ENCODE data around the gene BRI3BP.
"Not testable (repeated sequence)": the region's sequence is repeated elsewhere in the genome, so short reads cannot be mapped to it uniquely, and the experiment has no call there.

BRI3BP gene

DNA sequence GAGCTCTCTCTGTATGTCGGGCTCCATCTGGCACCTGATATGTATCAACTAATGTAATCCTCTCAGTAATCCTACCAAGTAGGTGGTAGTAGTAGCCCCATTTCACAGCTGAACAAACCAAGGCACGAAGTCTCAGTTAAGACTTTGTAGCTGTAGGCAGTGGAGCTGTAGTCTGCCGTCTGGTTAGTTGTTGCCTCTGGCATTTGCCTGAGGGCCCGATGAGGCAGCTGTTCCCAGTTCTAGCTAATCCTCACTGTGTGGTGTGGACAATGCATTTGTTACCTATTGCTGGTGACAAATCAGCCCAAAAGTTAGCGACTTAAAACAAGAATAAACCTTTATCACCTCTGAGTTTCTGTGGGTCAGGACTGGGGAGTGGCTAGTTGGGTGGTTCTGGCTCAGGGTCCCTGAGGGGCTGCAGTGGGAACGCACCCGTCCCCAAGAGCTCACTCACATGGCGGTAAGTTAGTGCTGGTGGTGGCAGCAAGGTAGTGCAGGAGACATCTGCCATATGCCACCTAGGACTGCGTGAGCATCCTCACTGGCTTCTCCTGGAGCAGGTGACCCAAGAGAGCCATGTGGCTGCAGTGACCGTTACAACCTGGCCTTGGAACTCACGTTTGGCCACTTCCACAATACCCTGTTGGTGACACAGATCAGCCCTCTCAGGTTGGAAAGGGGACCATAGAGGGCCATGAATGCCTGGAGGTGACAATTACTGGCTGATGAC lies 77.4 kb downstream of the BRI3BP start:
- no peak overlapping the region for H3K4me3 ChIP-seq (replicated peaks in 1 of 2; ENCODE audit: low read depth in 2 of 2, low read length in 2 of 2)
- TF ChIP-seq, protein P1, sequence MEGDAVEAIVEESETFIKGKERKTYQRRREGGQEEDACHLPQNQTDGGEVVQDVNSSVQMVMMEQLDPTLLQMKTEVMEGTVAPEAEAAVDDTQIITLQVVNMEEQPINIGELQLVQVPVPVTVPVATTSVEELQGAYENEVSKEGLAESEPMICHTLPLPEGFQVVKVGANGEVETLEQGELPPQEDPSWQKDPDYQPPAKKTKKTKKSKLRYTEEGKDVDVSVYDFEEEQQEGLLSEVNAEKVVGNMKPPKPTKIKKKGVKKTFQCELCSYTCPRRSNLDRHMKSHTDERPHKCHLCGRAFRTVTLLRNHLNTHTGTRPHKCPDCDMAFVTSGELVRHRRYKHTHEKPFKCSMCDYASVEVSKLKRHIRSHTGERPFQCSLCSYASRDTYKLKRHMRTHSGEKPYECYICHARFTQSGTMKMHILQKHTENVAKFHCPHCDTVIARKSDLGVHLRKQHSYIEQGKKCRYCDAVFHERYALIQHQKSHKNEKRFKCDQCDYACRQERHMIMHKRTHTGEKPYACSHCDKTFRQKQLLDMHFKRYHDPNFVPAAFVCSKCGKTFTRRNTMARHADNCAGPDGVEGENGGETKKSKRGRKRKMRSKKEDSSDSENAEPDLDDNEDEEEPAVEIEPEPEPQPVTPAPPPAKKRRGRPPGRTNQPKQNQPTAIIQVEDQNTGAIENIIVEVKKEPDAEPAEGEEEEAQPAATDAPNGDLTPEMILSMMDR (IDR thresholded peaks at IDR 0.05; ENCODE audit: low read depth, low read length), result no peak
- DNase-seq (ENCODE audit: low read depth in 2 of 2), result no peak

DNA sequence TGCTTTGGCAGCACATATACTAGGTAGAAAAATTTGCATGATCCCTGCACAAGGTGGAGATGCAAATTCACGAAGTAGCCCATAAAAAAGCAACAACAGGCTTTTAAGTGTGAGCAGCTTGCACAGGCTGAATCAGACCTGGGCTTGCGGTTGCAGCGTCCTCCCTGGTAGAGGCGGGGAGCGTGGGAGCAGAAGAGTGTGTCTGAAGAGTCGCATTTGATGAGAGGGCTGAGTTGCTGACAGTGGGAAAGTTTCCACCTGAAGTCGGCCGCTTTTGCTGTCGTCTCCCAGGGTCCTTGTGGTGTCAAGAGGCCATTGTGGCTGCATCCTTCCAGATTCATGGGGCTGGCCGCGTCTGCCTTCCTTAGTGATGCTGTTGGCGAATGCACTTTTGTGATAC lies 78.0 kb downstream of the BRI3BP start:
- TF ChIP-seq, protein P1 (IDR thresholded peaks at IDR 0.05; ENCODE audit: low read depth, low read length), result no peak
- H3K4me3 ChIP-seq (replicated peaks in 1 of 2; ENCODE audit: low read depth in 2 of 2, low read length in 2 of 2), result no peak overlapping the region
- DNase-seq (ENCODE audit: low read depth in 2 of 2), result no peak

DNA sequence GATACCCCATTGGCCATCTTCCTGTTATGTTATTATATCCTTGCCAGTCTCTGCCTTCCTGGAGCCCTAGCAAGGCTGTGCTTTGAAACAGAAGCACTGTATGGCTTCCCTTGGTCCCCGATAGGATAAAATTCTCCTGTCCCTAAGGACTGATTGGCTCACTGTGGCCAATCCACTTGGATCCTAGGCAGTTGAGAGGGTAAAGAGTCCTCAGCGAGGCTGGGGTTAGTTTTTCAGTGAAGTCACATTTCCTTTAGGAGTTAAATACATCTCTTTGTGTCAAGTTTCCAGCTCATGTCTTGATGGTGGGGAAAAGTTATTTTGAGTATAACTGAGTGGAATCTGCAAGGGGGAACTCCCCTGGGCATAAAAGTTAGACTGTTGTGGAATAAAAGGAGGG lies 79.1 kb downstream of the BRI3BP start:
- H3K4me3 ChIP-seq (replicated peaks in 1 of 2; ENCODE audit: low read depth in 2 of 2, low read length in 2 of 2), result no peak overlapping the region
- TF ChIP-seq, protein P1 (IDR thresholded peaks at IDR 0.05; ENCODE audit: low read depth, low read length), result no peak
- DNase-seq (ENCODE audit: low read depth in 2 of 2), result no peak

DNA sequence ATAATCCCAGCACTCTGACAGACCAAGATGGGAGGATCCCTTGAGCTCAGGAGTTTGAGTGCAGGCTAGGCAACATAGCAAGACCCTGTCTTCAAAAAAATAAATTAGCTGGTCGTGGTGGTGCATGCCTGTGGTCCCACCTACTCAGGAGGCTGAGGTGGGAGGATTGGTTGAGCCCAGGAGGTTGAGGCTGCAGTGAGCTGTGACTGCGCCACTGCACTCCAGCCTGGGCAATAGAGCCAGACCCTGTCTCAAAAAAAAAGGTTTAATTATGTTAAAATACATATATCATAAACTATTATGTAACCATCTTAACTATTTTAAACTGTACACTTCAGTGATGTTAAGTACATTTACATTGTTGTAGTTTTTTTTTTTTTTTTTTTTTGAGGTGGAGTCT lies 80.8 kb downstream of the BRI3BP start:
- H3K4me3 ChIP-seq (replicated peaks in 1 of 2; ENCODE audit: low read depth in 2 of 2, low read length in 2 of 2); DNase-seq (ENCODE audit: low read depth in 2 of 2): not testable (repeated sequence)

DNA sequence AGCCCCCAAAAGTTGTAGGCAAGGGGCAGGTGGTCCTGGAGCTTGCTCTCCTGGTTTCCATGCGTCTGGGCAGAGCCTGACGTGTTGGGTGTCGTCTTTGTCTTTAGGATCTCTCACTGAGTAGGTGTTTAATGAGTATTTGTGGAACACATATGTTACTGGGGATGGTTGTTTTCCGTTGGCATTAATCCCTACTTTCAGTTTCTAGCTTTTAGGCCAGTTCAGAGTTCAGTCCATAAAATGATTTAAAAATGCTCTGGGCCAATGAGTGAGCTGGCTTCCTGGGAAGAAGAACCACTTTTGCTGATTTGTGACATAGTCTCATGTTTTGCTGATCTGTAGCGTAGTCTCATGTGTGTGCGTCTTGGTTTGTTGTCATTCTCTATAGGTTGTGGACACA lies 82.7 kb downstream of the BRI3BP start:
- TF ChIP-seq, protein P1 (IDR thresholded peaks at IDR 0.05; ENCODE audit: low read depth, low read length), result no peak
- H3K4me3 ChIP-seq (replicated peaks in 1 of 2; ENCODE audit: low read depth in 2 of 2, low read length in 2 of 2), result no peak overlapping the region
- no peak for DNase-seq (ENCODE audit: low read depth in 2 of 2)

DNA sequence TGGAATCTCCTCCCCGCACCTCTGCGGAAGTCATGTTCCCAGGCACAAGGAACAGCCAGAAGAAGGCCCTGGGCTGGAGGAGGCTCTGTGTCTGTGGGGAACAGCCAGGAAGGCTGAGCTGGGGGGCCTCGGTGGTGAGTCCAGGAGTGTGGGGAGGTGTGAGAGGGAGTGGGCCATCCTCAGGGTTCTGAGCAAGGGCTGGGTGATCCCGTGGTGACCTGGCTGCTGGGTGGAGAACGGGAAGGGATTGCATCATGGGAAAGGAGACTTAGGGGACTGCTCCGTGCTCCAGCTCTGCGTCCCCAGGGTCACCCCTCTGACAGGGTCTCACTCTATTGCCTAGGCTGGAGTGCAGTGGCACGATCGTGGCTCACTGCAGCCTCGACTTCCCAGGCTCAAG lies 85.6 kb downstream of the BRI3BP start:
- H3K4me3 ChIP-seq (replicated peaks in 1 of 2; ENCODE audit: low read depth in 2 of 2, low read length in 2 of 2), result no peak overlapping the region
- TF ChIP-seq, protein P1 (IDR thresholded peaks at IDR 0.05; ENCODE audit: low read depth, low read length), result no peak
- DNase-seq (ENCODE audit: low read depth in 2 of 2), result no peak

DNA sequence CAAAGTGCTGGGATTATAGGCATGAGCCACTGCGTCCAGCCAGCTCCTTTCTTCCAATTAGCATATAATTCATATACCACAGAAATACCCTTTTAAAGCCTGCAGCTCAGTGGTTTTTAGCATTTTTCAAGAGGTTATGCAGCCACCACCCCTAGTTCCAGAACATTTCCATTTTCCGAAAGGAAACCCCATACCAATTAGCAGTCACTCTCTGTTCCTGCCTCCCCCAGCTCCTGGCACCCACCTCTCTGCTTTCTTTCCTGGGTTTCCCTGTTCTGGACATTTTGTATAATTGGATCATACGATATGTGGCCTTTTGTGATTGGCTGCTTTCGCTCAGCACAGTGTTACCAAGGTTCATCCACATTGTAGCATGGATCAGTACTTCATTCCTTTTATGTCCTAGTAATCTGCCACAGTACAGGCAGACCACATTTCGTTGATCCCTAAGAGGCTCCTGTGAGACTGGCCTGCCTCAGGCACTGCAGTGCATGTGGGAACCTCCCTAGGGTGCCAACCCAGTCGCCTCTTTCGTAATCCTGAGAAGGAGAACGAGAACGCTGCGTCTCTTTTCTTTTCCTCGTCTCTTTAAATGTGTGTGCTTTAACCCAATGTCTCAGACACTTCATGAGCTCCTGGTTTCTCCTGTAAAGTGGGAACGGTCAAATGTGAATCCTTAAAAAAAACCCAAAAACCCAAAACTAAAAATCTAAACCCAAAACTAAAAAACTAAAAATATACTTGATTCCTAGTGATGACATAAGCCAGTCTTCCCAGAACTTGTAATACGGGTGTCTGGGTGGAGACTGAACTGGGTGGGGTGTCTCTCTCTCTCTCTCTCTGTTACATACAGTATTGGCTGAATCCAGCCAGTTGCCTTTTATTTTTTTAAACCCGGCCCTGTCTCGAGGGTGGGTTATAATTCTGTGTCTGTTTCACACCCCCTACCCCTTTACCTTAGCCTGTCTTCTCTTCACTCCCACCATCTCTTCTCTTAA lies 86.5 kb downstream of the BRI3BP start:
- H3K4me3 ChIP-seq (replicated peaks in 1 of 2; ENCODE audit: low read depth in 2 of 2, low read length in 2 of 2), result no peak overlapping the region
- TF ChIP-seq, protein P1 (IDR thresholded peaks at IDR 0.05; ENCODE audit: low read depth, low read length), result no peak
- DNase-seq (ENCODE audit: low read depth in 2 of 2), result peak; percentile 36 to 63

Measured in cardiac fibroblast (primary cell).